HG03575 (cell line): ENCODE data around the gene BBS4.
"Not testable (repeated sequence)": the region's sequence is repeated elsewhere in the genome, so short reads cannot be mapped to it uniquely, and the experiment has no call there.

Experiments
- ATAC-seq: cut with Tn5 transposase; IDR thresholded peaks from one replicate; pipeline ENCODE4 v1.9.1; 2021; ENCODE audit not compliant: unreplicated experiment, insufficient number of reproducible peaks, low FRiP score; ENCODE audit errors: extremely low read depth

Gene BBS4

GRCh38 chr15:72690938-72691337 lies 4.9 kb downstream of the BBS4 start:
- ATAC-seq, result no peak

DNA sequence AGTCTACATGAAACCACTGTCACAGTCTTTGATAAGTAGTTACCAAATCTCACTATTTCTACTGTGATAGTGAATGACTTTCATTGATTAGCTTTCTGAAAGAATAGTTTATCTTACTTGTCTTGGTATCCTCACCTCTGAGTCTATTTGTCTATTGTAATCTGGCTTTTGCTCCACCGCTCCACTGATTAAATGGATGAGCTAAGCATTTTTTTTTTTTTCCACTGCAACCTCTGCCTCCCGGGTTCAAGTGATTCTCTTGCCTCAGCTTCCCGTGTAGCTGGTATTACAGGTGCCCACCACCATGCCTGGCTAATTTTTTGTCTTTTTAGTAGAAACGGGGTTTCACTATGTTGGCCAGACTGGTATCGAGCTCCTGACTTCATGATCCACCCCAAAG lies 12.9 kb downstream of the BBS4 start:
- no peak for ATAC-seq

GRCh38 chr15:72700076-72700475 lies 14.1 kb downstream of the BBS4 start:
- ATAC-seq, result no peak

DNA sequence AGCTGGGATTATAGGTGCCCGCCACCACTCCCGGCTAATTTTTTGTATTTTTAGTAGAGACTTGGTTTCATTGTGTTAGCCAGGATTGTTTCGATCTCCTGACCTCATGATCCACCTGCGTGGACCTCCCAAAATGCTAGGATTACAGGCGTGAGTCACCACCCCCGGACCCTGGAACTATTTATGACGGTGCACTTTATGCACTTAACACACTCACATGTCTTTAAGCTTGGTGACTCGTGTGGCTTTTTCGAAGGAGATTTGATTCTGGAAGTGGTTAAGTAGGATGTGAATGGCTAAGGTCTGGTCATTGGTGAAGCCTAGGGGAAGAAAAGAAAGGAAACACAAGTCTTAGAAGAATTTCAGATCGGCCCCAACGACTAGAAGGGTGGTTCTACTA lies 20.3 kb downstream of the BBS4 start:
- ATAC-seq, result no peak

DNA sequence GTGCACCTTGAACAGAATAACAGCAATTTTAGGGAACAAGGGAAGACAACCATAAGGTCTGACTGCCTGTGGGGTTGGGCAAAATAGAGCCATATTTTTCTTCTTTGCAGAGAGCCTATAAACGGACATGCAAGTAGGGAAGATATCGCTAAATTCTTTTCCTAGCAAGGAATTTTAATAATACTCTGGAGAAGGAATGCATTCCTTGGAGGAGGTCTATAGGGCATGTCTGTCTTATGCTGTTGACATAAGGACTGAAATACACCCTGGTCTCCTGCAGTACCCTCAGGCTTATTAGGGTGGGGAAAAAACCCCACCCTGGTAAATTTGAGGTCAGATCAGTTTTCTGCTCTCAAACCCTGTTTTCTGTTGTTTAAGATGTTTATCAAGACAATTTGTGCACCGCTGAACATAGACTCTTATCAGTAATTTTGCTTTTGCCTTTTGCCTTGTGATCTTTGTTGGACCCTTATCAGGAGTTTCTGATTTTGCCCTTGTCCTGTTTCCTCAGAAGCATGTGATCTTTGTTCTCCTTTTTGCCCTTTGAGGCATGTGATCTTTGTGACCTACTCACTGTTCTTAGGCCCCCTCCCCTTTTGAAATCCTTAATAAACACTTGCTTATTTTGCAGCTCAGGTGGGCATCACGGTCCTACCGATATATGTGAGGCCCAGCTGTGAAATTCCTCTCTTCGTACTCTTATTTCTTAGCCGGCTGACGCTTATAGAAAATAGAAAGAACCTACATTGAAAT lies 22.7 kb downstream of the BBS4 start:
- not testable (repeated sequence) for ATAC-seq

GRCh38 chr15:72722071-72722696 lies 36.2 kb downstream of the BBS4 start:
- no peak for ATAC-seq

DNA sequence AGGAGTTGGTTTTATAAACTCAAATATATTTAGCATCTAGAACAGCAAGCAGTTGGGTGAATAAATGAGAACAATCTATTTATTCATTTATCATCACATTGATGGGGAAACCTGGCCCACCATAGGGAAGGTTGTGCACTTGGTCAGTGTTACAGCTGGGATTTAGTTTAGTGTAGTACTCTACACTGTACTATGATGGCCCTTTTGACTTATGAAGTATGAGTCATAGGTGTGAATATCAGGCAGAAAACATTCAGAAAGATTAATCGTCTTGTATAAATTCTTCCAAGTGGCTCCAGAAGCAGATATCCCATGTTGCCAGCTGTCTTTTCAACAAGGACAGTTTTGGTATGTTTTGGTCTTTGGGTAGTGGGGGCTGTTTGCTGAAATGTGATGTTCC lies 38.0 kb downstream of the BBS4 start:
- ATAC-seq, result no peak

- ATAC-seq, result no peak
Measured at GRCh38 chr15:72725446-72725845, 39.4 kb downstream of the BBS4 start.

GRCh38 chr15:72725851-72726250 lies 39.8 kb downstream of the BBS4 start:
- ATAC-seq, result not testable (repeated sequence)

DNA sequence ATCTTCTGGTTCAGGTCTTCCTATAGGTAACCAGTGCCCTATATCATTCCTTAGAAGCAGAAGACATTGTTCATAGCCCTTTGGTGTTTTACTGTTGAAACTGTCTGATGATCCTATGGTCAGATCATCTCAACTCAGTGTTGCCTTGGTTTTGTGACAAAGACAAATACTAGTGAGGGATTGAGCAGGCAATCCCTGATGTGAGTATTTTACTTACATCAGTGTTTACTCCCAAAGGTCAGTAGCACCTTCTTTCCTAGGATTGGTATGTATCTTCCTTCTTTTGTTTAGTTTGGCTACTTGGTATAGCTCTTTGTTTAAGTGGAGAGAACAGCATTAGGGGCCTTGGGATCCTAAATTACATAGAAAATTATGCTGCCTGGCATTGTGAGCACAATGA lies 41.1 kb downstream of the BBS4 start:
- ATAC-seq, result no peak

DNA sequence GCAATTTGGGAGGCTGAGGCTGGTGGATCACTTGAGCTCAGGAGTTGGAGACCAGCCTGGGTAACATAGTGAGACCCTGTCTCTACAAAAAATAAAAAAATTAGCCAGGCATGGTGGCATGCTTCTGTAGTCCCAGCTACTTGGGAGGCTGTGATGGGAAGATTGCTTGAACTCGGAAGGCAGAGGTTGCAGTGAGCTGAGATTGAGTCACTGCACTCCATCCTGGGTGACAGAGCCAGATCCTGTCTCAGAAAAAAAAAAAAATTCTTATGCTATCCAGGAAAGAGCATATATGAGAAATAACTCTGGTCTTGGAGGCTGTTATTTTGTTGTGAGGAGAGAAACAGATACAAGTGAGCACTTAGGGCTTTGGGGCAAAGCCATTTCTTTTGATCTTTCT lies 42.2 kb downstream of the BBS4 start:
- not testable (repeated sequence) for ATAC-seq

GRCh38 chr15:72728821-72729220 lies 42.8 kb downstream of the BBS4 start:
- ATAC-seq, result no peak

DNA sequence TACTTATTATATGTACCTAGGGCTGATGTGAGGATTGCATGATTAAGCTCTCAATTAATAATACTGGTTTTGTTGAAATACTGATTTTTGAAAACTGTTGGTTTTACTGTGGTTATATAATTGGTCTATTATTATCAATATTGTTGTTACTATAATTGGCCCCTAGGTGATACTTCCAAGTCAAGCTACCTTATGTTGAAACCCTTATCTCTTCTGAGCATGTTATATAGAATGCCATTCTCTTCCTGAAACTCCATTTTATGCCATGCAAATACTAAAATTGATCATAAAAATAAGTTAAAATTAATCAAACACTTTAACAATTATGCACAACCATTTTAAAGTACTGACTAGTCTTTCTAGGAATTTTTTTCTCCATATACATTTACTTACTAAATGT lies 46.1 kb downstream of the BBS4 start:
- ATAC-seq, result no peak

DNA sequence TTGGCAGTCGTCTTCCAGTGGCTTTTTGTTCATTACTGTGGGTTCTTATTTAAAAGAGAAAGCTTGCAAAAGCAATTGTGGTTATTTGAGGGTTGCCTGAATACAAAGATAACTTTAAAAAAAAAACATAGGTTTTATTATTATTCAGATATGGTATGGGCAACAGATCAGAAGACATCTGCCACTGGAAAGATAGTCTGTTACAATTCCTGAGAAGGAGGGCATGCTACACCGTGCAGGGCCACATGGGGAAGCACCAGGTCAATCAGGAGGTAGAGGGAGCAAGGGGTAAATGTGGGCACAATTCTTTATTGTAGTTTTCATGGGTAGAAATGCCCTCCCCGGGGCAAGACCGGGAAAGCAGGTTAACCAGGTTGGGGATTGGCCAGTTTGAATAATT lies 46.5 kb downstream of the BBS4 start:
- no peak for ATAC-seq

GRCh38 chr15:72733941-72734738 lies 48.1 kb downstream of the BBS4 start:
- ATAC-seq, result no peak

DNA sequence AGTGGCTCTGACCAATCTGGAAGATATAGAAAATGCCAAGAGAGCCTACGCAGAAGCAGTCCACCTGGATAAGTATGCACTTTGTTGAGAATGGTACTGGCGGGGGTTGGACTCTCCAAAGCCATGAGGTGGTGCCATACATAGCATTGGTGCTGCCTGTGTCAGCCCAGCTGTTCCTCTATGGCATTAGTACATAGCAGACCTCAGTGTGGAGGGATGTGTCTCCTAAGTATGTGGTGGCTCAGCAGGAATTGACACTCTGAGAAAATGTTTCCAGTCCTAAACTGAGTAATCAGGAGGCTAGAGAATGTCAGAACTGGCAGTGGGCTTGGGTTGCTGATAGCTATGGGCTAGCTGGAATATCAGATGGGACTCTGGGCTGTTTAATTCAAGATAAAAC lies 49.1 kb downstream of the BBS4 start:
- ATAC-seq, result no peak

DNA sequence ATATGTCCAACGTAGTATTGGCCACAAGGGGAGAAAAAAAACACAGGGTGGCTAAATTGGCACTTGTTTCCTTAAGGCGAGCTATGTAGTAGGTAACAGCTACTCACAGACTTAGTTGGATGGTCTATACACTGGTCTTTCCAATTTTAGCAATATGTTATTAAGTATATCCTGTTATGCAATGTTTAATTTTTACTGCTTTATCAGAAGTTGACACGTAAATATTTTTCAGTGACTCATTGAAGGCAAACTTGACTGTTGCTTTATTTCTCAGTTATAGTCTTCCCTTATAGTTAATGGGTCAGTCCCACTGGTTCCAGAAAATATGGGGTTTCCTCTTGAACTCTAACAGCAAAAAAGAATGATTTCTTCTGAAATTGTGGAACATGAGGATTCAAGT lies 51.1 kb downstream of the BBS4 start:
- ATAC-seq, result no peak

GRCh38 chr15:72737723-72738122 lies 51.7 kb downstream of the BBS4 start:
- no peak for ATAC-seq

- no peak for ATAC-seq
Measured at GRCh38 chr15:72740219-72740618, 54.2 kb downstream of the BBS4 start.

- ATAC-seq, result no peak
Measured at GRCh38 chr15:72749700-72750099, 63.7 kb downstream of the BBS4 start.
